NT2/D1 (cell line): Measurements from ENCODE around the gene CPT1A.

Source experiments
- SUZ12 ChIP-seq: IDR thresholded peaks from 2 replicates; pipeline ENCODE4 v1.6.1; 2011; ENCODE audit not compliant: insufficient read length, insufficient read depth; ENCODE audit errors: extremely low read depth
- YY1 ChIP-seq: IDR thresholded peaks from 2 replicates; pipeline ENCODE4 v1.6.1; 2011; ENCODE audit not compliant: insufficient read length, insufficient read depth
- ZNF274 ChIP-seq: IDR thresholded peaks from 2 replicates; pipeline ENCODE4 v1.6.1; 2011; ENCODE audit warnings: mild to moderate bottlenecking, low read depth, low read length

DNA sequence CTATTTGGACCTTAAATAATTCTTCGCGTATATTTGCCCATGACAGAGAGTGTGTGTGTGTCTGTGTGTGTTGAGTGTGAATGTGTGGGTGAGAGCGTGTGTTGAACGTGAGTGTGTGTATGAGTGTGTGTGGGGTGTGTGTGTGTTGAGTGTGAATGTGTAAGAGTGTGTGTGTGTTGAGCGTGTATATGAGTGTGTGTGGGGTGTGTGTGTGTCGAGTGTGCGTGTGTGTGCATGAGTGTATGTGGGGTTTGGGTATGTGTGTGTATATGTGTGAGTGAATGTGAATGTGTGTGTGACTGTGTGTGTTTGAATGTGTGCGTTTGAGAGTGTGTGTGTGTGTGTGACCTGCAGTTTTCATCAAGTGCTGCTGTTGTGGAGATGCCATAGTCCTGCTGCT, 130.6 kb downstream of the CPT1A start:
- TF ChIP-seq YY1 (no peak), SUZ12 (no peak), ZNF274 (no peak)
